G401 (cell line): ENCODE results near the gene RTP3. TPM values are rescaled to one million over a fixed set of nuclear protein-coding genes. Genes with fewer than 3 reads are reported as not detected.

ENCODE experiments used
- DNase-seq: peaks from one replicate; pipeline ENCODE4 v3.0.0-alpha.2; 2015; ENCODE audit warnings: low spot score
- in situ Hi-C: cut with HindIII; loops from 2 replicates; pipeline ENCODE4 v1.10.0; 2016; ENCODE audit warnings: low sequenced_read_pairs, mixed read lengths
- total RNA-seq: library from RNA; depleted of rRNA; stranded (reverse); fragments of >200 nt; shearing (Covaris generic); gene quantifications from 2 replicates; pipeline ENCODE4 v1.2.3, GENCODE V29; 2014

RTP3 gene
- total RNA-seq, 1 experiment from 2014 or later: not detected

DNA sequence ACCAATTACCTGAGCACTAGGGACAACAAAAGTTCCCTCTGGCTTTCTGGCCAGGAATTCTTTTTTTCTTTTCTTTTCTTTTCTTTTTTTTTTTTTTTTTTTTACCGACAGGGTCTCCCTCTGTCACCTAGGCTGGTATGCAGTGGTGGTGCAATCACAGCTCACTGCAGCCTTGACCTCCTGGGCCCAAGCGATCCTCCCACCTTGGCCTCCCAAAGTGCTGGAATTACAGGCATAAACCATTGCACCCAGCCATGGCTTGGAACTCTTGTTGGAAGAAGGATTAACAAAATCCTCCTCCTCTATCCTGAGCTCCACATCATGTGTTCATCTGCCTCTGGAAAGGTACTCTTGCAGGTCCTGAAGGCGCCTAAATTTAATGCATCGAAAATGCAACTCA is 30.2 kb upstream of the RTP3 start:
- no peak for DNase-seq
- in situ Hi-C loops: no loop called here

- DNase-seq: no peak
- in situ Hi-C loops: no loop called here
Measured at GRCh38 chr3:46468753-46469600, 28.8 kb upstream of the RTP3 start.

DNA sequence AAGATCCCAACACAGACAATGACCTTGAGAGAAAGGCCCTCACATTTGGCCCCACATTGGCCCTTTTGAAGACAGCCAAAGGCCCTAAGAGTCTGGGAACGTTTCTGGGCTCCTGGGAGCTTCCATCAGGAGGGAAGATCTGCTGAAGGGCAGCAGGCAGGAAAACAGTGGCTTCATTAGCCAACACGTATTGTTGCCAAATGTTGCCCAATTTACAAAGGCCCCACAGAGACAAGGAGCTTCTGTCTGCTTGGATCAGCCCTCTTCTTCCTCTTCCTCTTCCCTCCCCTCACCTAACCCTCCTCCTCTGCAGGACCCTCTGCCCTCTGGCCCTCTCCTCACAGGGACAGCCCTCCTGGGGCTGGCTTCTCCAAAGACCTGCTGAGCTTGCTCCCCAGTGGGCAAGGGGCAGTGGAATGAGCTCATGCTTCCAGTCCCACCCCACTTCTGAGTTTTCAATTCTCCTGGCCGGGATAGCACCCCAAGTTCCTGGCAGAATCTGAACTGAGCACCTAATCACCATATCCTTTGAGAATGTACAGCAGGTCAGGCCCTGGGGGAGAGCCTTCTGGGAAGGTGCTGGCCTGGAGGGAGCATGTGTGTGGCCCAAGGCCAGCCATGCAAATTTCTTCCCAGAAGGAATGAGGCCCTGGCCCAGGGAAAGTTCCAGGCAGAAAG is 28.0 kb upstream of the RTP3 start:
- in situ Hi-C loops: no loop called here
- no peak for DNase-seq

GRCh38 chr3:46470831-46471230 is 26.9 kb upstream of the RTP3 start:
- DNase-seq: no peak
- in situ Hi-C loops: no loop called here

DNA sequence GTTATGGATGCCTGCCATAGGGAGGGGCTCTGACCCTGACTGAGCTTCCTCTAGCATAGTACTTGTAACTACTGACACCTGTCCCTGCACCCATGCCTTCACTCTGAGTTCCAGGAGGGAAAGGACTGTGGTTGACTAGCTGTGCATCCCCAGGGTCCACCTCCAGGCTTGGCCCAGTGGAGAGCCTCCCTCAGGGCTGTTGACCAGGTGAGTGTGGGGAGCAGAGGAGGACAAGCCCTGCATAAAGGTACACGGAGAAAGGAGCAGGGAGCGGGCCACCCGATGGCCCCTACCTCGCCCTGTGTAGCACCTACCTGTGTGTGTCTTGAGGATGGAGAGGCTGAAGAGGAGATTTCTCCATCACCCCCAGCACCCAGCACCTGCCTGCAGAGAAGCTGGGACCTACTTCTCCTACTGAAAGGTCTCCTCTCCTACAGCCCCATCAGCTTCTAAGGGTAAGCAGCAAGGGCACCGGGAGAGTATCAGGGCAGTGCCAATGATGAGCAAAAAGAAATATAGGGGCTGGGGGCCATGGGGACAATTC is 26.3 kb upstream of the RTP3 start:
- DNase-seq: no peak
- in situ Hi-C loops: no loop called here

- no peak for DNase-seq
- in situ Hi-C loops: no loop called here
Measured at GRCh38 chr3:46472736-46473135, 25.0 kb upstream of the RTP3 start.

DNA sequence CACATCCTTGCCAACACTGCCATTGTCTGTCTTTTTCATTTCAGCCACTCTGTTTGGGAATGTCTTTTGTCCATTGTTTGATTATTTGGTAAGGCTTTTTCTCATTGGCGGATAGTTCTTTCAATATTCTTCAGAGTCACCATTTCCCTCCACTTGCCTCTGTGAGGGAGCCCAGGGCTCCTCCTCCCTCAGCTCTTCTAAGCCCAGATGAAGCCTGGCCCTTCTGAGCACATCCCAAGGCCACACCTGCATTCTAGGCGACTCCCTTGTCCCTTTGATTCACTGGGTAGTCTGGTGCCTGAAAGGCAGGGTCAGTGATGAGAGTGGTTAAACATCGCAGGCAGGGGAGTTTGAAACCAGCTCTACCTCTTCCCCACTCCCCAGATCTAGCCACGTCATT is 20.6 kb upstream of the RTP3 start:
- DNase-seq: no peak
- in situ Hi-C loops: no loop called here

DNA sequence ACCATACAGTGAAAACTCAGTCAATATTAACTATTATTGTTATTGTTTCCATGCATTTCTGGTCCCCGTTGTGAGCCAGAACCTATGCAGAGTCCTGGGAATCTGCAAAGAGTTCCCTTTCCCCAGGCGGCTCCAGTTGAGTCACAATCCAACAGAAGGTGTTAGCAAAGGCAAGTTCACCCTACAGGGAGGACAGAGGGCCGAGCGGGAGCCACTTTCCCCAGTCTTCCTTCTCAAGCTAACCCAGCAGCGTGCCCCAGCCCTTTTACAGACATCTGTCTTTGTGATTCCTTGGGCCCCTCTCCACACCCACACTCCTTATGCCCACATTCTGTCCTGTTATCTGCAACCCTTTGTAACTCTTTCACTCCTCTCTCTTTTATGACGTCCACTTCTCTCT is 20.0 kb upstream of the RTP3 start:
- DNase-seq: no peak
- in situ Hi-C loops: no loop called here

GRCh38 chr3:46478341-46478740 is 19.4 kb upstream of the RTP3 start:
- in situ Hi-C loops: no loop called here
- DNase-seq: no peak

- DNase-seq: no peak
- in situ Hi-C loops: no loop called here
Measured at GRCh38 chr3:46479021-46479420, 18.8 kb upstream of the RTP3 start.

GRCh38 chr3:46479696-46480095 is 18.1 kb upstream of the RTP3 start:
- no peak for DNase-seq
- in situ Hi-C loops: no loop called here

DNA sequence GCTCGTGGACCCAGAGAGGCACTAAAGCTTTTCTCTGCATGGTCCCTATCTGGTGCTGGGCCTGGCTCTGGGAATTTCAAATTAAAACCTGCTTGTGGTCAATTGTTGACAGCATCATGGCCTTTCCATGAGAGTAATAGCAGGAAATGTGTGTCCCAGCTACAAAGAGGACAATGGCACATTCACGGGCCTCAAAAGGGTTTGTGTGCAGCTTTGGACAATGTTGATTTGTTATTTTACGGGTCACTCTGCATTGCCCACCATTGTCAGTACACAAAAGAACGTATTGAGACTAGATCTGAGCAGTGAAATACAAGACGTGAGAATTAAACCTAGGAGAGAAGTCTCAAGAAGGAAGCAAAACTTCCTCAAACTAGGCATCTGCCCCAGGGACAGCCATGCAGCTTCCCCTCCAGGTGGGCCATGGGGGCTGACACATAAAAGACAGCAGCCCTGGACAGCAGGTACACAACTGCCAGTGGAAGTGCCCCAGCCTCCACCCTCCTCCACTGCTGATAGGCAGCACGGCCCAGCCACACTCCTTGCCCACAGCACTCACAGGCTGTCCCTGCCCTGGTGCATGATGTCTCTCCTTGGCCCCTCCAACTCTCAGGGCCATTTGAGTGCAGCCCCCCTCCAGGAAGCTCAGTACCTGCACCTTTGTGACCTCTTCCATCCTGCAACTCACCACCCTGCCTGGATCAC is 17.1 kb upstream of the RTP3 start:
- no peak for DNase-seq
- in situ Hi-C loops: no loop called here

DNA sequence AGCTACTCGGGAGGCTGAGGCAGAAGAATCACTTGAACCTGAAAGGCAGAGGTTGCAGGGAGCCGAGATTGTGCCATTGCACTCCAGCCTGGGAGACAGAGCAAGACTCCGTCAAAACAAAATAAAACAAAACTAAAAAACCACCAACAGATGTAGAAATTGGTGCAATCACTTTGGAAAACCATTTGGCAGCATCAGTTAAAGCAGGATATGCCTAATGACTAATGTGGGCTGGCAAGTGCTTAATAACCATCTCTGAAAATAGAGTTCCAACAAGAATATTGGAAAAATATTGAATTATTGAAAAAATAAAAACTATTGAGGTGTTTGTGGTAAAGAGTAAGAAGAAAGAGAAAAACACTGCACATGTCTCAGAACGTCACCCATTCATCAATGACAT is 16.1 kb upstream of the RTP3 start:
- DNase-seq: no peak
- in situ Hi-C loops: no loop called here

GRCh38 chr3:46482632-46483350 is 15.0 kb upstream of the RTP3 start:
- in situ Hi-C loops: no loop called here
- DNase-seq: no peak

DNA sequence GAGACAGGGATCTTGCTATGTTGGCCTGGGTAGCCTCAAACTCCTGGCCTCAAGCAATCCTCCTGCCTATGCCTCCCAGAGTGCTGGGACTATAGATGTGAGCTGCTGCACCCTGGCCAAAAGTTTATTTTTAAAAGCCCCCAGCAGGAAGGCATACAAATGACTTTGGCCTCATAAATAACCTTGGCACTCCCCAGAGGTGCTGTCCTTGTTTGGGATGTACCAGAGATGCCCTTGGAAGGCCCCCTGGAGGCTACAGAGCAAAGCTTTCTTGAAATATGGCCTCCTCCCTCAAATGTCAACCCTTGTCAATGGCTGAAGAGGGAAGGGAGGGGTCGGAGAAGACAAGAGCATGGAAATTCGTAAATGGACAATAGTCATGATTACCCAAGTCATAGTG is 14.0 kb upstream of the RTP3 start:
- in situ Hi-C loops: no loop called here
- DNase-seq: no peak

DNA sequence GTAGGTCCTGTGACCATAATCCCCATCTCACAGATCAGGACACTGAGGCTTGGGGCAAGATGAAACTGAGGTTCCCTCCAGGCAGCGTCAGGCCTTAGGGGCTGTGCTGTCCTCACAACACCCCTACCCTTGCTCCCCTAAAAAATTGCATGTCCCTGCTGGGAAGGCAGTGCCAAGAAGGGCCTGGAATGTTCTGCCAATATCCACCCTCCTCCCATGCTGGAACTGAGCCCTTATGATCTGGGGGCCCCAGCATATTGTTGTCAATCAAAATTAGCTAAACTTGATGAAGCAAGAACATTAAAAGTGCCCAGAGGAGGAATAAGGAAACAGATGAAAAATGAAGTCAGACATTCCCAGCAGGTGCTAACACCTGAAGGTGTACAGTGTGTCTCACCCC is 13.4 kb upstream of the RTP3 start:
- DNase-seq: no peak

GRCh38 chr3:46484911-46485778 is 12.6 kb upstream of the RTP3 start:
- in situ Hi-C loops: no loop called here
- peak; percentile 66 for DNase-seq

More for the DNA sequence above, 13.4 kb upstream of the RTP3 start:
- in situ Hi-C loops: no loop called here

DNA sequence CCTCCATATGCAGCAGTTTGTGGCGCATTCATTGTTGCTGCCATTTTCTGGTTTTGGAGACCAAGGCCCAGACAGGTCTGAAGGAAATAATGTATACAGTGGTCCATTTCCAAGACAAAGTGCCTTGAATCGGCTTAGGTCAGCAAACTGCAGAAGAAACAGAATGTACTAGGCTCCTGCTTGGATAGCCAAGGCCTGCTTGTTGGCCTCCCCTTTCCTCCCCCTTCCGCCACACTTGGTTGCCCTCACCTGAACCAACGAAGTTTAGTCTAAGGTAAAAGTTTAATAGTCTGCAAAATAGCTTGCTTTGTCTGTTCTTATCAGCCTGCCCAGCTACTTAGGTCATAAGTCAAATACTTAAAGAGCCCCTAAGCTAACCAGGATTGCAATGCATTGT is 12.0 kb upstream of the RTP3 start:
- peak; percentile 1 for DNase-seq
- in situ Hi-C loops: no loop called here
